SH-SY5Y (cell line): ENCODE data around the gene NUBP2.

Source experiments
- GATA2 ChIP-seq: IDR thresholded peaks from 2 replicates; pipeline ENCODE4 v1.6.1; 2011; ENCODE audit warnings: mild to moderate bottlenecking, low read depth, low read length
- GATA3 ChIP-seq: IDR thresholded peaks from 2 replicates; pipeline ENCODE4 v1.6.1; 2011; ENCODE audit warnings: low read depth, mild to moderate bottlenecking, low read length, moderate library complexity

NUBP2 gene

GRCh38 chr16:1826691-1827573 lies 44.2 kb downstream of the NUBP2 start, which contains the start of the genes FAHD1 and HAGH:
FAHD1 (plus strand) TSS chr16:1827206; CDS start chr16:1827239, 33 bp downstream.
HAGH (minus strand) TSS chr16:1826825; CDS start chr16:1826787, 38 bp downstream.
- TF ChIP-seq GATA2, result no peak
- no peak for TF ChIP-seq GATA3

GRCh38 chr16:1828645-1829410 lies 46.1 kb downstream of the NUBP2 start:
- no peak for TF ChIP-seq GATA2
- TF ChIP-seq GATA3, result no peak

GRCh38 chr16:1830213-1830612 lies 47.5 kb downstream of the NUBP2 start:
- no peak for TF ChIP-seq GATA2
- TF ChIP-seq GATA3, result no peak

GRCh38 chr16:1831186-1832075 lies 48.7 kb downstream of the NUBP2 start:
- TF ChIP-seq GATA2 (no peak), GATA3 (no peak)

- no peak for TF ChIP-seq GATA2
- no peak for TF ChIP-seq GATA3
These were observed 50.2 kb downstream of the NUBP2 start for GRCh38 chr16:1832838-1833454.

GRCh38 chr16:1834096-1834495 lies 51.3 kb downstream of the NUBP2 start:
- TF ChIP-seq GATA3, result no peak
- no peak for TF ChIP-seq GATA2
